GM21529 (cell line): ENCODE data around the gene ZNF581.
A peak's percentile ranks its signal among the peaks of the same experiment; 100 is the strongest.

ENCODE experiments used
- ATAC-seq: cut with Tn5 transposase; IDR thresholded peaks from one replicate; pipeline ENCODE4 v1.9.1; 2021; ENCODE audit not compliant: unreplicated experiment

Gene ZNF581

DNA sequence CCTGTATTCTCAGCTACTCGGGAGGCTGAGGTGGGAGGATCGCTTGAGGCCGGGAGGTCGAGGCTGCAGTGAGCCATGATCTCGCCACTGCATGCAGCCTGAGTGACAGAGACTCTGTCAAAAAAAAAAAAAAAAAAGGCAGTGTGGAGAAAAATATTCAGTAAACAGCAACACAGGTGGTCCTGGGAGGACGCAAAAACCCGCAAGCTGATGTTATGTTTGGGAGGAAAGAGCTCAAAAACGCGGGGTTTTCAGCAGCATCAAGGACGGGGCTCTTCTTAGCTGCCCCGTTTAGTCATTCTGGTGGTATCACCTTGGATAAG is 18.5 kb upstream of the ZNF581 start:
- ATAC-seq: no peak

DNA sequence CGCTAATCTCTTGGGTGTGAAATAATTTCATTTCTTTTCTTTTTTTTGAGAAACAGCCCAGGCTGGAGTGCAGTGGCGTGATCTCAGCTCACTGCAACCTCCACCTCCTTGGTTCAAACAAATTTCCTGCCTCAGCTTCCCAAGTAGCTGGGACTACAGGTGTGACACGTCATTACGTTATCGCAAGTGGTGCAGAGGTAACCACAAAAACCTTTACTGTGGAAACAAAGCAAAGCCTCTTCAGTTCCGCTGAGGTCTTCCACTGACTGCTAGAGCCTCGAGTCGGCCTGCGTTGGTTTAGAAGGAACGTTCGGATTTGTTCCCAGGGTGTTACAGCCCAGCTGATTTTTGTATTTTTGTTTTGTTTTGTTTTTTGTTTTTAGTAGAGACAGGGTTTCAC is 17.1 kb upstream of the ZNF581 start:
- no peak for ATAC-seq

DNA sequence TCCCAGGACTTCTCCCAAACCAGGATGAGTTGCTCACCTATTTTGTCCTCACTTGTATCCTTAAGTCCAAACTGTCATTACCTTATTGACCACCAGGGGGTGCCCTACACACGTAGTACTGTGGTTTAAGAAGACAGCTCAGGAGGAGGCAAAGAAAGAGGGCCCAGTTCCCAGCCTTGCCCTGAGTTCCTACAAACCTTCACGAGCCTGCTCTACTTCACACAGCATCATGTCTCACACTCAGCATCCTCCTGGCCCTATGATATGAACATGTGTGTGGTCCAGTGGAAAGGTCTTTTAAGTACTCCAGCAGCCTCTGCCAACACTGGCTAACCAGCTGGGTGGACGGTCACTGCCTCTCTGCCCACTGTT is 11.0 kb upstream of the ZNF581 start:
- ATAC-seq: no peak

DNA sequence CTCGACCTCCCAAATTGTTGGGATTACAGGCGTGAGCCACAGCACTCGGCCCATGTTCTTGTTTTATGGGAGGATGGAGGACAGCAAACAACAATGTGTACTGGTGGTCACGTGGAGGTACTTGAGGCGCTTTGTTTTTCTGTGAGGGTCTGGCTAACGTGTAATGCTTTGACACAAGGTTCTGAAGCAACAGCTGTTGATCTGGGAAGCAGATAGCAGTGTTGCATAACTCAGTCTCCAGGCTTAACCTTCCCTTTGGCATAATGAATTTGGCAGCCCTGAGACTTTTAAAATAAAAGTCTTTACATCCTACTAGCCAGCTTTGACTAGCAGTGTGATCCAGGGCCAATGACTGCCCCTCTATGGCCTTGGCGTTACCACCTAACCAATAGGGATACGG is 9.6 kb upstream of the ZNF581 start:
- no peak for ATAC-seq

DNA sequence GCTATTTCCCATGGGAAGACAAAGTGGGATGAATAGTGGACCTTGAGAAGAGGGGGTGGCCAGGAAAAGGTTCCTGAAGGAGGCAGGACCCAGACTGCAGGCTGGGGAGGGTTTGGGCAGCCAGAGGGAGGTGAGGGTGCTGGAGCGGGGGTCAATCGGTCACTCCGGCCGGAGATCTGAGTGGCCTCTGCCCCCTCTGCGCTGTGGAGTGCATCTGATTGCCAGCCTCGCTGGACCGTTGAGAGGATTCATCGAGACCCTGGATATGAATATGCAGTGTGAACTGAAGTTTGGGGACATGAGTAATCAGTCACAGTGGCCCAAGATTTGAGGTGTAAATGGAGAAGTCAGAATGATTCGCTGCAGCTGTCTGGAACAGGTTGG is 8.1 kb upstream of the ZNF581 start:
- no peak for ATAC-seq

DNA sequence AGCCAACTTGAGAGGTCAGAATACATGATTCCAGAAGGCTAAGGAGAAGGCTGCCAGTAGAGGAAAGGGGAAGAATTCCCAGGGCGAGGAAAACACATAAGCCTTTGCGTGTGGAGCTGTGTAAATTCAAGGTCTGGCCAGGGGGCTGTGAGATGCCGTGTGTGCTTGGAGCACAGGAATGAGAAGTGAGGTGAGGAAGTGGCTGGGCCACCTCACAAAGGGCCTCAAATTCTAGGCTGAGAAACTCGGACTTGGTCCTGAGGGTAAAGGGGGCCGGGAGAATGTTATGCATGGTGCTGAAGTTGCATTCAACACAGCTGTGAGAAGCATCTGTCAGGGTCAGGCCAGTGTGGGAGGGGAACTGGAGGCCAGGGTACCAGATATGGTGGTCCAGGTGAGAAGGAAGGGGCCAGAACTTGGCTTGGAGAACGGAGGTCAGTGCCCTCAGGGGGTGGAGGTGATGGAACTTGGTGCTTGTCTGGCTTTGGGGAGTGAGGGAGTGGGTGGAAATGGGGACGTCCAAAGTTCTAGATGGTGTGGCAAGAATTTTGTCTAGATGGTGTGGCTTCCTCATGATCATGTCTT is 7.5 kb upstream of the ZNF581 start:
- ATAC-seq: no peak

DNA sequence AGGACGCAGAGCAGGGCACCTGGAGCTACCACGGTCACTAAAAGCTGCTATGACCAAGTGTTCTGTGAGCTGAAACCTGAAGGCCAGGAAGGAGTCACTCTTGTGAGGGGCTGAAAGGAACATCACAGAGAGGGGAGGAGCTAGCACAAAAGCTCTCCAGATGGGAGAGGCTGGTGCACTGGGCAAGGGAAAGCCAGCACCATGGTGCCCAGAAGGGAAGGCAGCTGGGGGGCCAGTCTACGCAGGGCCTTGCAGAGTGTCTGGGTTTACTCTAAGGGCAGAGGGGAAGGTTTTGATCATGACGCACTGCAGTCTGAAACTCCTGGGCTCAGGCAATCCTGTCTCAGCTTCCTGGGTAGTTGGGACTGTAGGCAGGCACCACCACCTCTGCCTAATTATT is 6.7 kb upstream of the ZNF581 start:
- no peak for ATAC-seq

DNA sequence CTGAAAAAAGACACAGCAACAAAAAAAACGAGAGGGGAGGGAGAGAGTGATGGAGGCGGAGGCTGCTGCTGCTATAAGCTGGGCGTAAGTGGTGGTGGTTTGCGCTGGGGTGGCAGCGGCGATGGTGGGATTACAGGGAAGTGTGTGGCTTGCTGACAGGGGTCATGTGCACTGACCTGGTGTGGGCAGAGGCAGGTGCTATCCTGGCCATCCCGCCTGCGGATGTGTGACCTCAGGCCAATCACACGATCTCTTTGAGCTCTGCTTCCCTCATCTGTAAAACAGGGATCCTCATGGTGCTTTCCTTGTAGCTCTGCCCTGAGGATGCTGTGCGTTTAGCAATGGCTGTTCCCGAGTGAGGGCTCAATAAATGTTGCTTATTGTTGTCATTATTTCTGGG is 5.9 kb upstream of the ZNF581 start:
- no peak for ATAC-seq

DNA sequence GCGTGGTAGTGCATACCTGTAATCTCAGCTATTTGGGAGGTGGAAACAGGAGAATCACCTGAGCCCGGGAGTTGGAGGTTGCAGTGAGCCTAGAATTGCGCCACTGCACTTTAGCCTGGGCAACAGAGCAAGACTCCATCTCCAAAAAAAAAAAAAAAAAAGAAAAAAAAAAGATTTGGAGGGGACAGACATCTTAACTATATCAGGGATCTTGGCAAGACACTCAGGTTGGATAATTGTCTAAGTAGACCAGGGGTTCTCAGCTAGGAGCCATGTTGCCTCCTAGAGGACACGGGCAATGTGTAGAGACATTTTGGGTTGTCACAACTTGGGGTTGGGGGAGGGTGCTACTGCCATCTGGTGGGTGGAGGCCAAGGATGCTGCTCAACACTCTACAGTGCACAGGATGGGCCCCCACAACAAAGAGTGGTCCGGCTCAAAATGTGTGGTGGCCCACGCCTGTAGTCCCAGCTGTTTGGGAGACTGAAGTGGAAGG is 4.5 kb upstream of the ZNF581 start:
- no peak for ATAC-seq

DNA sequence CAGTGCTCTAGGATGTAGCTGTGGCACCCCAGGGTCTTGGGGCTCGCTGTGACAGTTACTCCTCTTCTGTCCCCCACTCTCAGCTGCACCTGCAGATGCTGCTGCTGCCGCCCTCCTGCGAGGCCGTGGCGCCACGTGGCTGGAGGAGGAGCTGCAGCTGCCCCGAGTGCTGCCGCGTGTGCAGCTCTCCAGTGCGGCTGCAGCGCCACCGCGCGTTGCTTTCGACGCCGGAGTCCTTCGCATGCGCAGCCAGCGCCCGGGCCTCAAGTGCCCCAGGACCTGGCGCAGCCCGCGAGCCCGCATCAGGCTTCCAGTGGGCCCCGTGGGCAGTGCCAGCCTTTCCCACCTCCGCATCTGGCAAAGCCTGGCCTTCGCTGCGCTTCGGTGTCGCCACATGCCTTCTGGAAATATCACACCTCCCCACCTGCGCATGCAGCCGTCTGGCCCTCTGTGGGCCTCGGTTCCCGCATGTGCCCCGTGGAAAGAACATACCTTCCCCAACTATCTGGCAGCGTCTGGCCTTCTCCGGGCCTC is 3.3 kb upstream of the ZNF581 start:
- peak; percentile 21 for ATAC-seq

DNA sequence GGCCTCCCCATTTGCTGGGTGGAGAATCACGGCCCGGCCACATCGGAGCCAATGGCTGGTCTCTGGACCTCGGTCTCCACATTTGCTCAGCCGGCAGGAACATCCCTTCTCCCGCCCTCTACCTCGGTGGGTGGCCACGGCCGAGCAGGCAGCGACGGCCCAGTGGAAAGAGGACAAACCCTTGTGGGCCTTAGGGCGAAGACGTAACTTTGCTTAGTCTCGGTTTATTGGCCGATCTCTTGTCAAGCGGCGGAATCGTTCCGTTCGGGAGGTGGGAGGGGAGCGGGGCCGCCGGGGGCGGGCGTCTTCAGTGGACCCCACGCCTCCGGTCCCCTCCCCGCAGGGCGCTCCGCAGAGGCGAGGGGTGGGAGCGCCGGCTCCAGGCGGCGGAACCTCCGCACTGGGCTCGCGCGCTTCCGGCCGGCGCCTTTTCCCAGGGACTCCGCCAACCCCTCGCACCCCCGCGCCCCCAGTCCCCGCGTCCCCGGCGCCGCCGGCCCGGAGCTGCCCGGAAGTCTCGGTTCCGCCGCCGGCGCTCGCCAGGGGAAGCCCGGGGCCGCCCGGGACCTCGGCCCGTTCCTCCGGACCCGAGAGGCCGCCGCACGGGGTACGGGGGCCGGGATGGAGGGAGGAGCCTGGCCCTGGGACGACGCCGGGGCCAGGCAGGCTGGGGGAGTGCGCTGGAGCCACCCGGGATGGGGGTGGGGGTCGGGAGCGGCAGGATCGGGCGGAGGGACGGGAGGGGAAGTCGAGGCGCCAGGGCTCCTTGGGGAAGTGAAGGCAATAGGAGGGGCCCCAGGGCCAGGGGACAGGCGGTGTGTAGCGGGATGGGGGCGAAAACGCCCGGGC is 2.6 kb upstream of the ZNF581 start, which contains the start of gene ZNF580:
ZNF580 (plus strand) TSS at position 426 of the 849 bp plus-strand sequence. CDS start 1,507 bp downstream, outside the sequence.
- ATAC-seq: peak; percentile 31

DNA sequence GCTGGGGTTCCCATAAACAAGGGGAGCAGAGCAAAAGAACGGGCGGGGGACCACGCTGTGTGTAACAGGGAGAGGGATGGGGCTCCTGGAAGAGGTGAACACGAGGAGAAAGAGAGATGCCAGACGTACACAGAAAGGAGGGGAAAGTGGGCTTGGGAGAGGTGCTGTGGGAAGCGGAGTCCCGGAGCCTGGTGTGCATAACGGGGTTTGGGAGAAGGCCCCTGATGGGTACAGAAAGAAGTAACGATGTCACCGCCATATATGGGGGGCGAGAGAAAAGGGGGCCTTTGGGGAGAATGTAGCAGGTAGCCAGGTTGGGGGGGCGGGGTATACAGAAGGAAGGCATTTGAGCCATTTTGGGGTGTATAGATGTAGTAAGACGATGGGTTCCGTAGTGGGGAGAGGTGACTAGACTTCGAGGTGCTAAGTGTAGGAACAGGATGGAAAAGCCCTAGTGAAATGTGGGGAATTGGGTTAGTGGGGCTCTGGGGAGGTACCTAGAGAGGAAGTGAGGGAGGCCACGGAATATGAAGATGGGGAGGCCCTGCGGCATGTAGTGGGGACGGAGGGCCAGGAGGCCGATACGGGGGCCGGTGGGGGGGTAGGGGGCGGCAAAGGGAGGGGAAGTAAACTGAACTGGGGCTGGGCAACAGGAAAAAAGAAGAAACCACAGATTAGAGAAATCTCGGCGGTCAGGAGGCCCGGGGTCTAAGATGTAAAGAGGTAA is 1.9 kb upstream of the ZNF581 start:
- no peak for ATAC-seq

DNA sequence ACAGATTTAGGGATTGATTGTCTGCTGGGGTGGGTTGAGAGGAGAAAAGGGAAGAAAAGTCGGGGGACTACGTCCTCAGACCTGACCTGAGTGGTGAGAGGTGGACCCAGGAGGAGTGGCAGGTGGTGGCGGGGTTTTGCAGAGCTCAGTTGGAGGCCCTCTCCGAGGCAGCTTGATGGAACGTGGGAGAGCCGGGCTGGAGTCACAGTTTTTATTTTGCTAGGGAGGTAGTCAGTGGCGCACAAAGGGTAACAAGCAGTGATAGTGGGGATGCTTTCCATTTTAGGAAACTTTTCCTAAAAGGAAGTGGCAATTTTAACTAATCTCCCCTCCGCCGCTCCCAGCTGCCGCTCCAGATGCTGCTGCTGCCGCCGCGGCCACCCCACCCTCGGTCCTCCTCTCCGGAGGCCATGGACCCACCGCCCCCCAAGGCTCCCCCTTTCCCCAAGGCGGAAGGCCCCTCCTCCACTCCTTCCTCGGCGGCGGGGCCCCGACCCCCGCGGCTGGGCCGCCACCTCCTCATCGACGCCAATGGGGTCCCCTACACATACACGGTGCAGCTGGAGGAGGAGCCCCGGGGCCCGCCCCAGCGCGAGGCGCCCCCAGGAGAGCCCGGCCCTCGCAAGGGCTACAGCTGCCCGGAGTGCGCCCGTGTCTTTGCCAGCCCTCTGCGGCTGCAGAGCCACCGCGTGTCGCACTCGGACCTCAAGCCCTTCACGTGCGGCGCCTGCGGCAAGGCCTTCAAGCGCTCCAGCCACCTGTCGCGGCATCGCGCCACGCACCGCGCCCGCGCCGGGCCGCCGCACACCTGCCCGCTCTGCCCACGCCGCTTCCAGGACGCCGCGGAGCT is 1.1 kb upstream of the ZNF581 start:
- ATAC-seq: no peak

DNA sequence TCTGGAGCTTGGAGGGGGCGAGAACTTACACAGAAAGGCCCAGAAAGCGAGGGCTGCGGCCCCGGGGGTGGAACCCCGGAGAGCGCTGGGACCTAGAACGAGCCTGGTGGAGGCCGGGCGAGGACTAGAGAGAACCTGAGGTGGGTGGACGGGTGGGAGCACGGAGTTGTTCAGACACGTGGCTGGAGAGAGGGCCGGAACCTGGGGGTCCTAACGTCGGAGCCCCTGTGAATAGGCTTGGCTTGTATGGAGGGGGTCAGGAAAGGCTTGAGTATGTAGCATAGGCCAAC is 383 bp downstream of the ZNF581 start:
- ATAC-seq: no peak

DNA sequence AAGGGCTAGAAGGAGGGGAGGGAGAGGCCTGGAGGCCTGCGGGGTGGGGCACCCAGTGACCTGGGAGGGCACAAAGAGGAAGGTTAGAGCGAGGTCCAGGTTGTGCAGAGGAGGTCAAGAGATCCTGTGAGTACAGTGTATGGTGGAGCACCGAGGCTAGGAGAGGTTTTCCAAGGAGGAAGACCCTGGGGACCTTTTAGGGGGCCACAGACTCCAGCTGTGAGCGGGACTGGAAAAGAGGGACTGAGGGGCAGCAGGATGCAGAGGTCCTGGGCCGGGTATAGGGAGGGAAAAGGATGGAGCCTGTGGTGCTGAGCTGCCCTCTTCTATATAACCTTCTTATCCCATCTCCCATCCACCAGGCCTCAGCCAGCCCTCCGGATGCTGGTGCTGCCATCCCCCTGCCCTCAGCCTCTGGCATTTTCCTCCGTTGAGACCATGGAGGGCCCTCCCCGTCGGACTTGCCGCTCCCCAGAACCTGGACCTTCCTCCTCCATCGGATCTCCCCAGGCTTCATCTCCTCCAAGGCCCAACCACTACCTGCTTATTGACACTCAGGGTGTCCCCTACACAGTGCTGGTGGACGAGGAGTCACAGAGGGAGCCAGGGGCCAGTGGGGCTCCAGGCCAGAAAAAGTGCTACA is 863 bp downstream of the ZNF581 start:
- no peak for ATAC-seq

DNA sequence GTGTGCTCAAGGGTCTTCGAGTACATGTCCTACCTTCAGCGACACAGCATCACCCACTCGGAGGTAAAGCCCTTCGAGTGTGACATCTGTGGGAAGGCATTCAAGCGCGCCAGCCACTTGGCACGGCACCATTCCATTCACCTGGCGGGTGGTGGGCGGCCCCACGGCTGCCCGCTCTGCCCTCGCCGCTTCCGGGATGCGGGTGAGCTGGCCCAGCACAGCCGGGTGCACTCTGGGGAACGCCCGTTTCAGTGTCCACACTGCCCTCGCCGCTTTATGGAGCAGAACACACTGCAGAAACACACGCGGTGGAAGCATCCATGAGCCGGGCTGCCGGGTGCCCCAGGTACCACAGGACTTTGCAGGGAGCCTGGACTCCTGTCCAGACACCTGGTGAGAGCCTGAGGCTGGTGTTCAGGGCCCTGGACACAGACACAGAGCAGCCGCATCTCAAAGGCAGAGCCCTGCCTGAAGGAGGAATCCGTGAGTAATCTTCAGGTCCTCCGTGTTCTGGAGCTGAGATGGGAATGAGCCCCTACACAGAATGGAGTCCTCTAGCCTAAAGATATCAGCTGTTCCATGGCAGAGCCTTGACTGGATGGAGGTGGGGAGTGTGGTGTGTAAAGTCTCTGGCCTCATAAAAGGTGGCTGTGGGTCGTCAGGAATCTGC is 1.5 kb downstream of the ZNF581 start:
- no peak for ATAC-seq

DNA sequence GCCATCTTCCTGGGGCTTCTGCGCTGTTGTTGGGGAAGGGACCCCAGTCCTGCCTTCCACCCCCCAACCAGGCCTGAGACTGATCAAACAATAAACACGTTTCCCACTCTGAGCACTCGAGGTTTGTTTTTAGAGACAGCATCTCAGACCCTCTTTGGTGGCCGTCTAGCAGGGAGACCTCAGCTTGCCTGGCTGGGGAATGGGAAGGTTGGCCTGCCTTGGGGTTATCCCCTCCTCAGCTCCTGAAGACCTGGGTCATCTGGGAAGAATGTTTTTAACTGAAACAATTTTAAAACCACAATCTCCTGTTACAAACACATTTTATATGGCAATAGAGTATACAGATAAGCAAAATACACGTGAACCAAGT is 2.0 kb downstream of the ZNF581 start:
- no peak for ATAC-seq

DNA sequence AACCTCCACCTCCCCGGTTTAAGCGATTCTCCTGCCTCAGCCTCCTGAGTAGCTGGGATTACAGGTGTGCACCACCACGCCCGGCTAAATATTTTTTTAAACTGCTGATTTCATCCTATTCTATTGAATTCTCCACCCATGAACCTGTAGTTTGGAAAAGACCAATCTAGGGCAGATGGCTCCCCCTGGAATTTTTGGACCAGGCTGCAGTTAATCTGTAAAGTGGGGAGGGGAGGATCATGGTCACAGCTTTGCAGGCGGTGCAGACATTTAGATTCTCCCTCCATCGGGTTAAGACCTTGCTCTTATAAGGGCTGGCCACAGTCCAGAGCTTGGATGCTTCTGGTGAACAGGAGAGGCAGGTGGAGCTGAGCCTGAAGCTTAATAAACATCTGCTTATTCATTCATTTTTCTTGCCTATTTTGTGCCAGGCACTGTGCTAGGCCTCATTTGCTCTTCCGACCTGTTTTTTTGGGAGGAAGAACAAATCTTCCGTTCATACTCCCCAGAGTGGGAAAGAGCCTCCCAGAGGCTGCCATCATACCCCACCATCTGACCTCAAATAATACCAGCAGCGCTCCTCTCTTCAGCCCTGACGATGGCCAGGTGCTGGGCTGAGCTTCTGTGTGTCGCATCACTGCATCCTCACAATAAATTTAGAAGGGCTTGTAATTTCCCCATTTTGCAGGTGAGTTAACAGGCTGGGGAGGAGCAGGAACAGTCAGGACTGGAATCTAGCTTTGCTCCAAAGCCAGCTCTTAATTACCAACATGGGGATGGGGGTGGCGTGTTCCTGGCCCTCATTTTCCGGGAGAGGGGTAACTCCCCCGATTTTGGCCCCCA is 3.7 kb downstream of the ZNF581 start:
- no peak for ATAC-seq
